ENCODE data around the gene PPY.

DNA sequence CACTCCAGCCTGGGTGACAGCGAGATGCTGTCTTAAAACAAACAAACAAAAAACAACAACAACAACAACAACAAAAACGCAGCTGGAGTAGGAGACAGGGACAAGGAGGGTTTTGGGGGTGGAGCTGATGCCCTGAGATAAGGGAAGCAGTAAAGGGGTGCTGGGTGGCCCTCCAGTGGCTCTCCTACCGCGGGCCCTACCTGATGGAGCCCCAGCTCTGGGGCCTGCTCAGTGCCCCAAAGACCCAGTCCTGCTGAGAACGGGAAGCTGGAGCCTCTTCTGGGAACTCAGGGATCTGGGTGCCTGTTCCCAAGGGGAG, 40.9 kb upstream of the PPY start:
- TF ChIP-seq, protein P1, sequence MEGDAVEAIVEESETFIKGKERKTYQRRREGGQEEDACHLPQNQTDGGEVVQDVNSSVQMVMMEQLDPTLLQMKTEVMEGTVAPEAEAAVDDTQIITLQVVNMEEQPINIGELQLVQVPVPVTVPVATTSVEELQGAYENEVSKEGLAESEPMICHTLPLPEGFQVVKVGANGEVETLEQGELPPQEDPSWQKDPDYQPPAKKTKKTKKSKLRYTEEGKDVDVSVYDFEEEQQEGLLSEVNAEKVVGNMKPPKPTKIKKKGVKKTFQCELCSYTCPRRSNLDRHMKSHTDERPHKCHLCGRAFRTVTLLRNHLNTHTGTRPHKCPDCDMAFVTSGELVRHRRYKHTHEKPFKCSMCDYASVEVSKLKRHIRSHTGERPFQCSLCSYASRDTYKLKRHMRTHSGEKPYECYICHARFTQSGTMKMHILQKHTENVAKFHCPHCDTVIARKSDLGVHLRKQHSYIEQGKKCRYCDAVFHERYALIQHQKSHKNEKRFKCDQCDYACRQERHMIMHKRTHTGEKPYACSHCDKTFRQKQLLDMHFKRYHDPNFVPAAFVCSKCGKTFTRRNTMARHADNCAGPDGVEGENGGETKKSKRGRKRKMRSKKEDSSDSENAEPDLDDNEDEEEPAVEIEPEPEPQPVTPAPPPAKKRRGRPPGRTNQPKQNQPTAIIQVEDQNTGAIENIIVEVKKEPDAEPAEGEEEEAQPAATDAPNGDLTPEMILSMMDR (IDR thresholded peaks at IDR 0.05): no peak
- no peak for TF ChIP-seq POLR2A (IDR thresholded peaks at IDR 0.05)
